Measurements from ENCODE around the gene FRMD1. TPM values are rescaled to one million over a fixed set of nuclear protein-coding genes. Genes with fewer than 3 reads are reported as not detected.

The FRMD1 gene
- total and polyA plus RNA-seq, 2 donors (not counting 3 experiments of a cell fraction or from before 2014, with no cell fraction given), result not detected

GRCh38 chr6:168047841-168048723 lies 30.9 kb downstream of the FRMD1 start:
- Histone ChIP-seq H3K79me2 (ENCODE audit: control insufficient read depth, insufficient read depth, low read length) (no peaks in the 10 kb centered on the region), H3K9ac (replicated peaks; ENCODE audit: extremely low read depth, insufficient read depth, low read length) (no peak overlapping the region), H4K20me1 (replicated peaks; ENCODE audit: control insufficient read depth, extremely low read depth, insufficient read depth, low read length) (no peaks in the 10 kb centered on the region), H3K27ac (ENCODE audit: insufficient read depth, low read depth, low read length) (no peak overlapping the region), H3K4me1 (ENCODE audit: control insufficient read depth, extremely low read depth, insufficient read depth, low read length) (no peaks in the 10 kb centered on the region), H3K4me2 (ENCODE audit: insufficient read depth, low read length) (no peak overlapping the region), H2AFZ (ENCODE audit: low read depth, low read length) (no peak overlapping the region), H3K9me3 (replicated peaks; ENCODE audit: control insufficient read depth, insufficient read depth, low read length) (no peaks in the 10 kb centered on the region), H3K4me3 (replicated peaks in 1 of 3; ENCODE audit: insufficient read depth in 1 of 3, low read depth in 1 of 3, low read length in 3 of 3) (no peak overlapping the region), H3K9me1 (replicated peaks; ENCODE audit: control insufficient read depth, extremely low read depth, insufficient read depth, low read length) (no peaks in the 10 kb centered on the region), H3K27me3 (ENCODE audit: control insufficient read depth in 2 of 2, insufficient read depth in 2 of 2, low read length in 2 of 2) (no peaks in the 10 kb centered on the region), H3K36me3 (ENCODE audit: control insufficient read depth in 2 of 2, extremely low read depth in 1 of 2, insufficient read depth in 2 of 2, low read length in 2 of 2) (no peaks in the 10 kb centered on the region)
- FAIRE-seq (no peak), DNase-seq (ENCODE audit: low read depth, low spot score) (no peak)
- POLR2A ChIA-PET, result no interaction called here
- TF ChIP-seq CTCF (IDR thresholded peaks at IDR 0.05; ENCODE audit: extremely low read depth in 1 of 2, insufficient read depth in 1 of 2, low read depth in 1 of 2, low read length in 2 of 2) (no peak), EZH2 (IDR thresholded peaks at IDR 0.05; ENCODE audit: borderline replicate concordance, low read depth, low read length, severe bottlenecking) (no peak), JUN (IDR thresholded peaks at IDR 0.05; ENCODE audit: borderline replicate concordance, insufficient read depth, insufficient read length, low read depth) (no peak), FOS (IDR thresholded peaks at IDR 0.05; ENCODE audit: borderline replicate concordance, insufficient read depth, low read length) (no peak), MYC (IDR thresholded peaks at IDR 0.05; ENCODE audit: low read depth, low read length) (no peak), POLR2AphosphoS5 (IDR thresholded peaks at IDR 0.05; ENCODE audit: insufficient read depth, low read depth, low read length) (no peak), POLR2A (IDR thresholded peaks at IDR 0.05; ENCODE audit: low read depth, low read length) (no peak), MAX (IDR thresholded peaks at IDR 0.05; ENCODE audit: insufficient read depth, insufficient read length) (no peak), GATA2 (IDR thresholded peaks at IDR 0.05; ENCODE audit: insufficient read depth, insufficient read length, low read depth, low read length) (no peak)
- CTCF ChIA-PET, result no interaction called here
- no TSS peak for BruUV-seq (replicated peaks)
- dilution Hi-C loops (cut with MboI; ENCODE audit: extremely low pct_ligation_motif_present, low sequenced_read_pairs), result no loop called here
- intact Hi-C loops (cut with micrococcal nuclease), result no loop called here
